T47D (cell line): ENCODE results near the gene NUBPL.
"Not testable (repeated sequence)": the region's sequence is repeated elsewhere in the genome, so short reads cannot be mapped to it uniquely, and the experiment has no call there.

Experiments
- DNase-seq, 2 experiments: peaks; one replicate each; pipeline versions ENCODE4 v3.0.0 to v3.0.0-alpha.2; 2011 to 2012; ENCODE audit warnings: low read depth in 1 of 2, low spot score in 1 of 2
- JUND ChIP-seq: IDR thresholded peaks from 2 replicates; pipeline ENCODE4 v1.6.1; 2012; ENCODE audit warnings: low read depth
- in situ Hi-C: cut with HindIII; loops from 2 replicates; pipeline ENCODE4 v1.10.0; 2016; ENCODE audit warnings: low sequenced_read_pairs, low pct_unique_long_range_greater_than_20kb

Gene NUBPL

DNA sequence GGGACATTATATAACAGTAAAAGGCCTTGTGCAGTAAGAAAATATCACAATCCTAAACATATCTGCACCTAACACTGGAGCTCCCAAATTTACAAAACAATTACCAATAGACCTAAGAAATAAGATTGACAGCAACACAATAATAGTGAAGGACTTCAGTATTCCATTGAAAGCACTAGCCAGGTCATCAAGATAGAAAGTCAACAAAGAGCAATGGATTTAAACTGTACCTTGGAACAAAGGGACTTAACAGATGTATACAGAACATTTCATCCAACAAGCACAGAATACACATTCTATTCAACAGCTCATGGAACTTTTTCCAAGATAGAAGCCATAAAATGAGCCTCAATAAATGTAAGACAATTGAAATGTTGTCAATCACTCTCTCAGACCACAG, 306.4 kb downstream of the NUBPL start:
- in situ Hi-C loops = no loop called here
- no peak for TF ChIP-seq JUND
- no peak for DNase-seq

DNA sequence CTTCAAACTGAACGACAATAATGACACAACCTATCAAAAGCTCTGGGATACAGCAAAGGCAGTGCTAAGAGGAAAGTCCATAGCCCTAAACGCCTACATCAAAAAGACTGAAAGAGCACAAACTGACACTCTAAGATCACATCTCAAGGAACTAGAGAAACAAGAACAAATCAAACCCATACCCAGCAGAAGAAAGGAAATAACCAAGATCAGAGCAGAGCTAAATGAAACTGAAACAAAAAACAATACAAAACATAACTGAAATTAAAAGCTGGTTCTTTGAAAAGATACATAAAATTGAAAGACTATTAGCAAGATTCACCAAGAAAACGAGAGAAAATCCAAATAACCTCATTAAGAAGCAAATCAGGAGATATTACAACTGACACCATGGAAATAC, 306.9 kb downstream of the NUBPL start:
- DNase-seq, in situ Hi-C loops: not testable (repeated sequence)

DNA sequence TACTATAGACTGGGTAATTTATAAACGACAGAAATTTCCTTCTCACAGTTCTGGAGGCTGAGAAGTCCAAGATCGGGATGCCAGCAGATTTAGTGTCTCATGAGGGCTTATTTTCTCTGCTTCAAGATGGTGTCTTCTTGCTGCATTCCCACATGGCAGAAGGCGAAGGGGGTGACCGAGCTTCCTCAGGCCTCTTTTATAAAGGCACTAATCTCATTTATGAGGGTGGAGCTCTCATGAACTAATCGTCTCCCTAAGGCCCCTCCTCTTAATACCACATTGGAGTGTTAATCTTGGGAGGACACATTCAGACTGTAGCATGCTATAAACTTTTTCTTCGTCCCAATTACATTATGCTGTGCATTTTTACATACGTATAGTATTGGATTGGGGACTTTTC, 315.5 kb downstream of the NUBPL start:
- no peak for DNase-seq
- no peak for TF ChIP-seq JUND
- in situ Hi-C loops = no loop called here

DNA sequence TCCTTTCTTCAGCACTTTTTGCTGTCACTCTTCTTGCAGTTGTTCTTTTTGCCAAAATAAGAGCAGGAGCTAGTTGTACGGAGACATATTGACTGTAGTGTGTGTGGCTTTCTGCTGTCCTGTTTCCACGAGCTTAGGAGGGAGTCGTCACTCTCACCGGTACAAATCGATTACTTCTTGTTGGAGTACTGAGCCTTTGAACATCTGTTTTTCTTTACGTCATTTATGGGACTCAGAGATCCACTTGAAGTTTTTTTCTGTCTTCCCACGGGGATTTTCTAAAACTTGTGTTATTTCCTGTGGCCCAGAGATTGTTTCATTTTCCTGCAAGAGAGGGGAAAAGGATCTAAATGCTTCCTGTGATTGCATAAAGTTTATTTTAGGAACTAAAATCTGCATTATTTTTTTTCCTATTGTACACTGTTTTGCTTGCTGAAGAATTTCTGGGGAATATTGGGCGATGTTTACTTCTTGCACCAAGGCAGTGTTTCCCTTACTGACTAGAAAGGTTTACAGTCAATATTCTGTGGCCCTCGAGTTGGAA, 316.1 kb downstream of the NUBPL start:
- in situ Hi-C loops = no loop called here
- TF ChIP-seq JUND = no peak
- peak in 1 of 2 experiments; percentile 16 for DNase-seq

DNA sequence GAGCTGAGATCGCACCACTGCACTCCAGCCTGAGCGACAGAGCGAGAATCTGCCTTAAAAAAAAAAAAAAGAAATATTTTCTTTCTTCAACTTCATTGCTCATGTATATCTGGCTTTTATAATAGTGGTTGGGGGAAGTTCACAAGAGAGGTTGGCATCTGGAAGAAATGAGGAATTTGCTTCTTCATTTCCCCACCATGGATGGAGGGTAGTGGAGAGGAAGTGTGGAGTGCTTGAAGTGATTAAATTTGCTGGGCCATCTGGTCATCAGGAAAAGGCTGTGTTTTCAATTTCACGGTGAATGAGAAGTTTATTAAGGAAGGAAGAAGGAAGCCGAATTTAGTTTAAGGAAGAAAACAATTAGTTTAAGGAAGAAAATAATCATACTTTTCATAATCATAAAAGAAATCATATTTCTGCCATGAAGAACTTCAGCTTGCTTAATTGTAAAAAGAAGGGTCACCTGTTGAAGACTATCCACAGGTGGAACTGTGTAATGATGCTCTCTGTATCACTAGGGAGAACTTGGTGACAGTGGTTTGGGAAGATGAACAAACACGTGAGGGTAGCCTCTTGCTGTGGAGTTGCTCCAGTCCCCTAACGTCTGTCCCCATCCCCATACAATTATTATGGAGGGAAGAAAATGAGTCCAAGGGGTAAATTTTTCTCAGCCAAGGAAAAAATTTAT, 318.6 kb downstream of the NUBPL start:
- no peak for TF ChIP-seq JUND
- in situ Hi-C loops = no loop called here
- no peak for DNase-seq

DNA sequence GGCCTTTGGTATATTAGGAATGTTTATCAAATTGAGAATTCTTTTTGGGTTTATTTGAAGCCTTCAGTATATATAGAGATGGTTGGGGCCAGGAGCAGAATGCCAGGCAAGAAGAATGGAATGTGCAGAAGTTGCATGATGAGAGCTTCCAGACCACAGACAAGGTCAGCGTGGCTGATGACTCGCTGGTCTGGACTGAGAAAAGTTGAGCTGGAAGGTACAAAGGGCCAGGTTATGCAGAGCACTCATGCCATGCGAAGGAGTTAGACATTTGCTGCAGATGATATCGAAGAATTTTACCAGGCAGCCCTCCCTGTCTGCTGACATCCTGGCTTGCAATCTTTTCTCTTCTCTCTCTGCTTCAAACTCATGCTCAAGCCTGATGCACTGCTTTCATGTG, 319.7 kb downstream of the NUBPL start:
- no peak for TF ChIP-seq JUND
- in situ Hi-C loops = no loop called here
- DNase-seq = peak in 1 of 2 experiments; percentile 9

DNA sequence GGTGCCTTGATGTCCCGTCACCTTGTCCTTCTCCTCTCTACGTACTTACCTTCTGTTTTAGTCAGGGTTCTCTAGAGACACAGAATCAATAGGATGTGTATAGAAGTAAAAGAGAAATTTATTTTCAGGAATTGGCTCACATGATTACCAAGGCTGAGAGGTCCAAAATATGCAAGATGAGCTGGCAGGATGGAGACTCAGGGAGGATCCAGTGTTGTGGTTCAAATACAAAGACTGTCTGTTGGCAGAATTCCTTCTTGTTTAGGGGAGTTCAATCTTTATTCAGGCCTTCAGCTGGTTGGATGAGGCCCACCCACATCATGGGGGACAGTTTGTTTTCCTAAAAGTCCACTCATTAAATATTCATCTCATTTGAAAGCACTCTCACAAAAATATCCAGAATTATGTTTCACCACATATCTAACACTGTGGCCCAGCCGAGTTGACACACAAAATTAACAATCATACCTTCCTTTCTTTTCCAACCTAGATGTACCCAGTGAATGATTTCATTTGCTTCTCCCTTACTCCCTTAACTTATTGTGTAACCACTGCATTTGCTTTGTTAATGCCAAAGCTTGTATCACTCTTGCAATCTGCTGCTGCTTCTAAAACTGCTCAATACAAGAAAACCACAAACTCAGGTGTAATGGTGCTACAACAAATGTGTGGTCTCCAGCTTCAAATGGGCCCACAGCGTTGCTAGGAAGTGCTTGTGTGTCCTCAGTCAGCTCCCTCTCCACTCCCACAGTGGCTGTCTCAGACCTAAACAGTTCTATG, 320.5 kb downstream of the NUBPL start:
- in situ Hi-C loops = no loop called here
- DNase-seq = no peak
- TF ChIP-seq JUND = no peak

DNA sequence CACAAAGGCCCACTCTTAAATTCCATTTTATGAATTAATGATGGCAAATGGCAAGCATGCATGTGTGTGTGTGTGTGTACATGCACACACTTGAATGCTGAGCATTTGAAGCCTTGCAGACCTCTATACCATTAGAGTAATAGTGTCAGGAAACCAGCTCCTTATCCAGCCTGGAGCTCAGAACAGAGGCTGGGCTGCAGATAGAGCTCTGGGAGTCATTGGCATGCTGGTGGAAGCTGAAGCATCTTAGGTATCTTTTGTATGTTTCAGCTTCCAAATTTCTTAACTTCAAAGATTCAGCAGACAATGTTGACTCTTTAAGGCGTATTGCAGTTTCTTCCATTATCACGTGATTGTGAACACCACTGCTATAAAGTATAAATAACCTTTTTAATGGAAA, 323.0 kb downstream of the NUBPL start:
- in situ Hi-C loops = no loop called here
- no peak for DNase-seq
- no peak for TF ChIP-seq JUND

DNA sequence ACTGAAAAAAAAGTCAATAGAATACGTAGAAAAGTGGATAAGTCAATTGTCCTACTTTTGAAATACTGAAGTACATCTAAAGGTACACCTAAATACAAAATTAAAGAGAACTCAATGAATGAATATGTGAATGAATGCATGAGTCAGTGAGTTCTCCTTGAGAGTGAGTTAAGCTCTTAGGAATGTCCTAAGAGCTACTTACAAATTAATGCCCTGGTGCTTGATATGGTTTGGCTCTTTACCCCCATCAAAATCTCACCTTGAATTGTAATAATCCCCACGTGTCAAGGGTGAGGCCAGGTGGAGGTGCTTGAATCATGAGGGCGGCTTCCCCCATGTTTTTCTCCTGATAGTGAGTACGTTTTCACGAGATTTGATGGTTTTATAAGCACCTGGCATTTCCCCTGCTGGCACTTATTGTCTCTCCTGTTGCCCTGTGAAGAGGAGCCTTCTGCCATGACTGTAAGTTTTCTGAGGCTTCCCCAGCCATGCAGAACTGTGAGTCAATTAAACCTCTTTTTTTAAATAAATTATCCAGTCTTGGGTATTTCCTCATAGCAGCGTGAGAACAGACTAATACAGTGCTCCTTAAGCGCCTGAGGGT, 323.7 kb downstream of the NUBPL start:
- in situ Hi-C loops = no loop called here
- DNase-seq = no peak
- no peak for TF ChIP-seq JUND

DNA sequence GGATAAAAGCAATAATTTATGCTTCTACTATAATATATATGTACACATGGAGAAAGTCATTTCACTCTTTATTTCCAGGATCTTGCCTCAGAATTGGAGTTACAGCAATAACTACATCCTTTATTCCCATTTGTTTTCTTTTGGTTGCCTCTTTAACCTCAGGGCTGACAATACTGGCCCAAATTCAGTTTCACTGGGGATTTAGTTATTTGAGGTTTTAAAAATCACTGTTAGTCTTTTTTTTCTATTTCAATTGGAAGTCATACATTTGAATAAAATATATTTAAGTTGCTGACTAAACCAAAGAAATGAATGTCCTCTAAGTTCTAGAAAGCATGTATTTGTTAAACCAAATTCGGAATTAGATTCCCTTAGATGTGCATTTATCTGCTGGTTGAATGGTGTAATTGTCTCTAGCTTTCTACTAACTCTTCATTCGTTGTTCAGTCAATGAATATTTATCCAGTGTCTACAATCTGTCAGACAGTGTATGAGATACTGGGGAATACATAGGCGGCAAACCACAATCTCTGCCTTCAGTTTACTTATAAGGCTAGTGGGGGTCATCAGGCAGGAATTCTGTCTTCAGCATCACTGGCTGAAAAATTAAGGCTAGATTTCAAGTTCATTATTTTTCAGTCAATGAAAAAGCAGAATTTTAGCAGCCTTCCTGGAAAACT, 325.1 kb downstream of the NUBPL start:
- in situ Hi-C loops = no loop called here
- DNase-seq = no peak
- TF ChIP-seq JUND = no peak

DNA sequence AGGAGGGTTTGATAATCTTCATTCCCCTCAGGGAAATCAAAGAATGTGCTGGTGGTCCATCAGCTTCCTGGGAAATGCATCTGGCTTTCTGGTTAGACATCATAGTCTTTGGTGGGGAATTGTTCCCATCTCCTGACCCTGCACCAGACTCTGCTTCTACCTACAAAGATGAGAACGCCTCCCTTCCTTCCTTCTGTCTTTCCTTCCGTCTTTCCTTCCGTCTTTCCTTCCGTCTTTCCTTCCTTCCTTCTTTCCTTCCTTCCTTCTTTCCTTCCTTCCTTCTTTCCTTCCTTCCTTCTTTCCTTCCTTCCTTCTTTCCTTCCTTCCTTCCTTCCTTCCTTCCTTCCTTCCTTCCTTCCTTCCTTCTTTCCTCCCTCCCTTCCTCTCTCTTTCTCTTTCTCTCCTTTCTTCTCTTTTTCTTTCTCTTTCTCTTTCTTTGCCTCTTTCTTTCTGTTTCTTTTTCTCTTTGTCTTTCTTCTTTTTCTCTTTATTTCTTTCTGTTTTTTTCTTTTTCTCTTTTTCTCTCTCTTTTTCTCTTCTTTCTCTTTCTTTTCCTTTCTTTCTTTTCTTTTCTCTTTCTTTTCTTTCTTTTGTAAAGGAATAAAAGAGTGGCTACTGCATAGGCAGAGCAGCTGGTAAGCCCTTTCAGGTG, 326.9 kb downstream of the NUBPL start:
- DNase-seq = no peak
- no peak for TF ChIP-seq JUND
- in situ Hi-C loops = no loop called here

DNA sequence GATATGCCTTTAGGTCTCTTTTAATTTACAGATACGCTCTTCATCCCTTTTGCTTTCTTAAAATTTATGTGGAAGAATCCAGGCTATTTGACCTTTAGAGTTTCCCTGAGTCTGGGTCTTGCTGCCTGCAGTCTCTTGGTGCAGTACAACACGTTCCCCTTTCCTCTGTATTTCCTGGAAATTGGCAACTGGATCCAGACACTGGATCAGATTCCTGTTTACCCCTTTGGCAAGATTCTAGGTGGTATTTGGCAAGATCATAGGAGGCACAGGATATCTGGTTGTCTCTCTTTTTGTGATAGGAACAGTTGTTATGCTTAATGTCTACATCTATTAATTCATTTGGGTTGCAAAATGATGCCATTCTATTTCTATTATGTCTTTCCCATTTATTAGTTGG, 328.1 kb downstream of the NUBPL start:
- in situ Hi-C loops = no loop called here
- no peak for TF ChIP-seq JUND
- no peak for DNase-seq

DNA sequence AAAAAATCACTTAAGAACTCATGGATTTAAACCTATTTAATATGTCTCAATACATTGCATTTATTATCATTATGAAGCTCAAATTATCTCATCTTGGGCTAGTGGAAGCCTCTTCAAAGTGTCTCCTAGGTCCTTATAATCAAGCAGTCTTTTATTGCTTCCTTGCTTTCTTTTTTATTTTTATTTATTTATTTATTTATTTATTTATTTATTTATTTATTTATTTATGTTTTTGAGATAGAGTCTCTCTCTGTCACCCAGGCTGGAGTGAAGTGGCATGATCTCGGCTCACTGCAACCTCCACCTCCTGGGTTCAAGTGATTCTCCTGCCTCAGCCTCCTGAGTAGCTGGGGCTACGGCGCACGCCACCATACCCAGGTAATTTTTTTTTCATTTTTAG, 329.0 kb downstream of the NUBPL start:
- in situ Hi-C loops = not testable (repeated sequence)

More for the DNA sequence above, 329.0 kb downstream of the NUBPL start:
- DNase-seq = not testable (repeated sequence)
